Uterus (tissue), 4 donors: Measurements from ENCODE around the gene OR6N1. TPM values are rescaled to one million over a fixed set of nuclear protein-coding genes. Genes with fewer than 3 reads are reported as not detected.
A peak's percentile ranks its signal among the peaks of the same experiment; 100 is the strongest.

Source experiments
- DNase-seq, 2 donors: peaks; one replicate each; pipeline ENCODE4 v3.0.0-alpha.2; 2019 to 2020
- H3K27ac ChIP-seq, 2 donors: fragments of 200-600 bp; sonication (generic); 1 replicate in 1 of 2; 2 replicates in 1 of 2; pipeline ENCODE4 v1.5.1; 2016 to 2018
- H3K27me3 ChIP-seq, 2 donors: fragments of 200-600 bp; sonication (generic); one replicate each; pipeline ENCODE4 v1.5.1; 2018 to 2019; ENCODE audit warnings: control low read depth in 1 of 2
- H3K36me3 ChIP-seq, 2 donors: fragments of 200-600 bp; sonication (generic); one replicate each; pipeline ENCODE4 v1.5.1; 2019; ENCODE audit warnings: control low read depth in 1 of 2
- H3K4me1 ChIP-seq, 2 donors: fragments of 200-600 bp; sonication (generic); one replicate each; pipeline ENCODE4 v1.5.1; 2018 to 2019; ENCODE audit warnings: control low read depth in 1 of 2
- H3K4me3 ChIP-seq, 2 donors: fragments of 200-600 bp; sonication (generic); 1 replicate in 1 of 2; 2 replicates in 1 of 2; pipeline ENCODE4 v1.5.1; 2018 to 2019; ENCODE audit warnings: mild to moderate bottlenecking in 1 of 2
- H3K9me3 ChIP-seq, 2 donors: fragments of 200-600 bp; sonication (generic); one replicate each; pipeline ENCODE4 v1.5.1; 2019; ENCODE audit warnings: control low read depth in 1 of 2
- POLR2A ChIP-seq, 2 donors: fragments of 450-650 bp; IDR thresholded peaks; one replicate each; pipeline ENCODE4 v1.6.1; 2016; ENCODE audit warnings: antibody characterized with exemption in 2 of 2, mild to moderate bottlenecking in 1 of 2, moderate library complexity in 1 of 2
- intact Hi-C: fragments of 100-400 bp; cut with DNase I; formaldehyde crosslinking; loops from one replicate; pipeline ENCODE4 v1.15.1; 2023; ENCODE audit warnings: low total_unique reads
- total RNA-seq, 4 donors: library from RNA; depleted of rRNA in 3 of 4; stranded (reverse); fragments of >200 nt in 3 of 4; gene quantifications; one replicate each; pipeline versions ENCODE4 v1.1.0 to v1.2.4, GENCODE V29; 2014 to 2023
- TF ChIP-seq, protein P1 (sequence below), 4 experiments: fragments of 200-600 bp in 2 of 4; fragments of 450-650 bp in 2 of 4; sonication (generic) in 2 of 4; IDR thresholded peaks; one replicate each; pipeline ENCODE4 v1.5.1; 2016 to 2019; ENCODE audit warnings: antibody characterized with exemption in 4 of 4, mild to moderate bottlenecking in 2 of 4, moderate library complexity in 1 of 4
- donor health status: DM: yes; HTN: yes; CAD: no.

The OR6N1 gene, protein sequence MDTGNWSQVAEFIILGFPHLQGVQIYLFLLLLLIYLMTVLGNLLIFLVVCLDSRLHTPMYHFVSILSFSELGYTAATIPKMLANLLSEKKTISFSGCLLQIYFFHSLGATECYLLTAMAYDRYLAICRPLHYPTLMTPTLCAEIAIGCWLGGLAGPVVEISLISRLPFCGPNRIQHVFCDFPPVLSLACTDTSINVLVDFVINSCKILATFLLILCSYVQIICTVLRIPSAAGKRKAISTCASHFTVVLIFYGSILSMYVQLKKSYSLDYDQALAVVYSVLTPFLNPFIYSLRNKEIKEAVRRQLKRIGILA
- not detected for total RNA-seq

DNA sequence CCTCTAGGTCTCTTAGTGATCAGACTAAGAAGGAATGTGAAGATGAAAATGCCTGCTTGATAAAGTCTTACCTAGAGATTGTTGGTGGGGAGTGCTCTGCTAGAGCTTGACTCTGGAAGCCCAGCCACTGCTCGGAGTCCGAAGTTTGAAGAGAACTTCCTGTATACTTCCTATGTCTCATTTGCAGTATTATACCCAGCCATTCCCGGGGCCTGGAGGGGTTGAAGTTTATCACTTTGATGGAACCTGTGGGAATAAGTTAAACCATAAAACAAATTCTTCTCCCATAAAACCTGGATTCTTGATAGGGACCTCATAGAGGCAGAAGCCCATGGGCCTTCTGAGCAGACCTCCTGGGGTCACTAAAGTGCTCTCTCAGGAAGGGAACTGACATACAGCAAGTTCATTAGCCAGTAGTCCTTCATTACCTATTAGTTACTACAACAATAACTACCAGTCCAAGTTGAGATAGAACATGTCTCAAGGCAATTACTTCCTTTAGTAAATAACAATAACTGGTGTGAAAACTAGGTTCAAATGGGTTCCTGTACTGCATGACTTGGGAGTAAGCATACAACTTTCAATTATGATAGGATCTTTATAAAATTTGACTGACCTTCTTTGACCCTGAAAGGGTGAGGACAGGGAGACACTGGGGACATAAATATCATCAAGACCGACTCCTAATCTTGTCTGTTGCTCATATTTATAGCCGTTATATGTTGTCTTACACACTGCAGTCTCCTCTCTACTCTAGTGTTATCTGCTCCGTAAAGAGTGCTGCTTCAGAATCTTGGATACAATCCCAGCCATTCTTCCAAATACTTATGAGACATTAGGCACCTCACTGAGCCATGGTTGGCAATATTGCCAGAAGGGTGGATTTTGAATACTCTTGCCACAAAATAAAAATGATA lies at the start of gene OR6N1:
Gene OR6N1, minus strand, starts transcription at position 246 of the 917 bp plus-strand sequence. CDS start 5,513 bp downstream, outside the sequence.
- no peak for DNase-seq
- no peaks in the 10 kb centered on the region for H3K9me3 ChIP-seq
- TF ChIP-seq, protein P1, sequence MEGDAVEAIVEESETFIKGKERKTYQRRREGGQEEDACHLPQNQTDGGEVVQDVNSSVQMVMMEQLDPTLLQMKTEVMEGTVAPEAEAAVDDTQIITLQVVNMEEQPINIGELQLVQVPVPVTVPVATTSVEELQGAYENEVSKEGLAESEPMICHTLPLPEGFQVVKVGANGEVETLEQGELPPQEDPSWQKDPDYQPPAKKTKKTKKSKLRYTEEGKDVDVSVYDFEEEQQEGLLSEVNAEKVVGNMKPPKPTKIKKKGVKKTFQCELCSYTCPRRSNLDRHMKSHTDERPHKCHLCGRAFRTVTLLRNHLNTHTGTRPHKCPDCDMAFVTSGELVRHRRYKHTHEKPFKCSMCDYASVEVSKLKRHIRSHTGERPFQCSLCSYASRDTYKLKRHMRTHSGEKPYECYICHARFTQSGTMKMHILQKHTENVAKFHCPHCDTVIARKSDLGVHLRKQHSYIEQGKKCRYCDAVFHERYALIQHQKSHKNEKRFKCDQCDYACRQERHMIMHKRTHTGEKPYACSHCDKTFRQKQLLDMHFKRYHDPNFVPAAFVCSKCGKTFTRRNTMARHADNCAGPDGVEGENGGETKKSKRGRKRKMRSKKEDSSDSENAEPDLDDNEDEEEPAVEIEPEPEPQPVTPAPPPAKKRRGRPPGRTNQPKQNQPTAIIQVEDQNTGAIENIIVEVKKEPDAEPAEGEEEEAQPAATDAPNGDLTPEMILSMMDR (IDR thresholded peaks at IDR 0.05) = no peak
- TF ChIP-seq POLR2A (IDR thresholded peaks at IDR 0.05) = no peak
- intact Hi-C loops = no loop called here
- no peaks in the 10 kb centered on the region for H3K36me3 ChIP-seq
- no peak within 1 kb of the TSS for H3K27ac ChIP-seq
- H3K27me3 ChIP-seq = no peaks in the 10 kb centered on the region
- no peak within 1 kb of the TSS for H3K4me3 ChIP-seq
- H3K4me1 ChIP-seq = no peaks in the 10 kb centered on the region

DNA sequence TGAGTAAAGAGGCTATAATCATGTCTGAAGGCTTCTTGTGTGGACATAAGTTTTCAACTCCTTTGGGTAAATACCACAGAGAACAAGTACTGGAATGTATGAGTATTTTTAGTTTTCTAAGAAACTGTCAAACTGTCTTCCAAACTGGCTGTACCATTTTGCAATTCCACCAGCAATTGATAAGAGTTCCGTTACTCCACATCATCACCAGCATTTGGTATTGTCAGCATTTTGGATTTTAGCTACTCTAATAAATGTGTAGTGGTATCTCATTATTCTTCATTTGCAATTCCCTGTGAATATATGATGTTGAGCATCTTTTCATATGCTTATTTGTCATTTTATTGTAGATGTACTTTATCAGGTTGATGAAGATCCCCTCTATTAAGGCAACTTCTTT lies 49.7 kb upstream of the OR6N1 start:
- Histone ChIP-seq H3K4me1 (peaks cover 0 to 4% of the 10 kb centered on the region in 2 donors), H3K27ac (no peak overlapping the region), H3K9me3 (no peaks in the 10 kb centered on the region), H3K4me3 (no peak overlapping the region), H3K27me3 (no peaks in the 10 kb centered on the region), H3K36me3 (no peaks in the 10 kb centered on the region)
- intact Hi-C loops = no loop called here
- DNase-seq = no peak
- TF ChIP-seq POLR2A (IDR thresholded peaks at IDR 0.05) = no peak
- TF ChIP-seq, protein P1 (IDR thresholded peaks at IDR 0.05) = no peak

DNA sequence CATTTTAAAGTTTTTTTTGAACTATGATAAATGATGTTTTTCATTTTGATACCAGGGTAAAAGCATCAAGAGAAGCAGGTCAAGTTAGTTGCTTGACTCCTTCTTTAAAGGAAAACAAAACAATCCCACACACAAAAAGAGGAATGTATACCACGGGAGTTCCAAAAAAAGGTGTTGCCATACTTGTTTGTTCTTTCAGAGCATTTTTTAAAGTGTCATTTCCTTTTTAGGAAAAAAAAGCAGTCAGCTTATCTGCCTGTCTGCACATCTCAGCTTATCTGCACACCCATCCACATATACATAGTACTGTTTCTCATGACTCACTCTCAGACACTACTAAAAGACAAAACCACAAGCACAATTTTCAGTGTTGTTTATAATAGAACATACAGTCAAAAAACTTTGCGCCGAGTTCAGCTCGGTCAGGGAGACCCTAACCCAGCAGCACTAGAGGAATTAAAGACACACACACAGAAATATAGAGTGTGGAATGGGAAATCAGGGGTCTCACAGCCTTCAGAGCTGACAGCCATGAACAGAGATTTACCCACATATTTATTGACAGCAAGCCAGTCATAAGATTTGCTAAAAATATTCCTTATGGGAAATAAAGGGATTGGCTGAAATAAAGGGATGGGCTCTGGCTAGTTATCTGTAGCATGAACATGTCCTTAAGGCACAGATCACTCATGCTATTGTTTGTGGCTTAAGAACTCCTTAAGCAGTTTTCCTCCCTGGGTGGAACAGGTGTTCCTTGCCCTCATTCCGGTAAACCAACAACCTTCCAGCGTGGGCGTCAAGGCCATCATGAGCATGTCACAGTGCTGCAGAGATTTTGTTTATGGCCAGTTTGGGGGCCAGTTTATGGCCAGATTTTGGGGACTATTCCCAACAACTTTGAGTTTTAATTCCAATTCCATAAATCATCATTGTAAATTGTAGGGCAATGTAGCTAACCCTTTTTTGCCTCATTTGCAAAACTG lies 47.8 kb upstream of the OR6N1 start:
- Histone ChIP-seq H3K27ac (peak overlapping the region; percentile 66 to 80), H3K4me1 (peaks cover 0 to 4% of the 10 kb centered on the region in 2 donors), H3K27me3 (no peaks in the 10 kb centered on the region), H3K9me3 (no peaks in the 10 kb centered on the region), H3K36me3 (no peaks in the 10 kb centered on the region), H3K4me3 (no peak overlapping the region)
- TF ChIP-seq, protein P1 (IDR thresholded peaks at IDR 0.05) = no peak
- no peak for TF ChIP-seq POLR2A (IDR thresholded peaks at IDR 0.05)
- intact Hi-C loops = no loop called here
- DNase-seq = no peak

DNA sequence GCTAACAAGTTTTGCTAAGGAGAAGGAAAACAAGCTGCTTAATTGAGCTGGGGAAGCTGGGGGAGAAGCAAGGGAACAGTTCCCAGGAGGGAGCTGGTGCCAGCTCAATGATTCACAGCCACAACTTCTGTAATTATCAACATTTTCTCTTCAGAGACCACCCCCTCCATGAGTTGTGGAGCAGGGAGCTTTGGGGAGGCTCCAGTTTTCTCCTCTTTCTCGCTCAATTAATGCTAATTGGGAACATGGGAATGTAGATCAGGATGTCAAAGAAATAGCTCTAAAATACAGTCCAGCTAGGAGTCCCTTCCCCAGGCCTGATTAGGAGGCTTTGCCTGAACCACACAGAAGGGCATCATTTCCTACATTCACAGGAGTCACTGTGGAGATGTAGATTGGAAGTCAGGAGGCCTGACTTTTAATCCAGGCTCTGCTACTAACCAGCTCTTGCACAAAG lies 47.0 kb upstream of the OR6N1 start:
- peak; percentile 22 to 51 for DNase-seq
- no peak for TF ChIP-seq POLR2A (IDR thresholded peaks at IDR 0.05)
- TF ChIP-seq, protein P1 (IDR thresholded peaks at IDR 0.05) = no peak
- intact Hi-C loops = no loop called here
- H3K9me3 ChIP-seq = no peaks in the 10 kb centered on the region
- peak overlapping the region; percentile 66 to 80 for H3K27ac ChIP-seq
- no peaks in the 10 kb centered on the region for H3K36me3 ChIP-seq
- H3K4me3 ChIP-seq = no peak overlapping the region
- peaks cover 0 to 4% of the 10 kb centered on the region in 2 donors for H3K4me1 ChIP-seq
- H3K27me3 ChIP-seq = no peaks in the 10 kb centered on the region
